GM21786 (cell line): ENCODE data around the gene H6PD.

Source experiments
- ATAC-seq: cut with Tn5 transposase; IDR thresholded peaks from one replicate; pipeline ENCODE4 v1.9.1; 2021; ENCODE audit not compliant: unreplicated experiment

H6PD gene

GRCh38 chr1:9239622-9240401 lies 5.2 kb downstream of the H6PD start:
- ATAC-seq, result peak; percentile 47

- ATAC-seq, result no peak
These were observed 6.6 kb downstream of the H6PD start for GRCh38 chr1:9240914-9241820.

- no peak for ATAC-seq
These were observed 7.3 kb downstream of the H6PD start for GRCh38 chr1:9241891-9242290.

- ATAC-seq, result no peak
These were observed 7.9 kb downstream of the H6PD start for GRCh38 chr1:9242338-9242969.

- no peak for ATAC-seq
These were observed 8.6 kb downstream of the H6PD start for GRCh38 chr1:9243066-9243739.

- no peak for ATAC-seq
These were observed 10.1 kb downstream of the H6PD start for GRCh38 chr1:9244501-9245229.

- ATAC-seq, result no peak
These were observed 10.7 kb downstream of the H6PD start for GRCh38 chr1:9245230-9245619.

GRCh38 chr1:9245661-9246060 lies 11.1 kb downstream of the H6PD start:
- ATAC-seq, result no peak

- no peak for ATAC-seq
These were observed 11.6 kb downstream of the H6PD start for GRCh38 chr1:9246215-9246614.

GRCh38 chr1:9246841-9247785 lies 12.5 kb downstream of the H6PD start:
- no peak for ATAC-seq

- ATAC-seq, result no peak
These were observed 13.3 kb downstream of the H6PD start for GRCh38 chr1:9247894-9248293.

- no peak for ATAC-seq
These were observed 14.0 kb downstream of the H6PD start for GRCh38 chr1:9248341-9249262.

GRCh38 chr1:9249263-9249533 lies 14.6 kb downstream of the H6PD start:
- ATAC-seq, result no peak

- no peak for ATAC-seq
These were observed 15.2 kb downstream of the H6PD start for GRCh38 chr1:9249534-9250410.

- ATAC-seq, result no peak
These were observed 16.1 kb downstream of the H6PD start for GRCh38 chr1:9250411-9251381.

- ATAC-seq, result no peak
These were observed 16.9 kb downstream of the H6PD start for GRCh38 chr1:9251501-9251900.
